ENCODE measurements around the gene FH. TPM values are rescaled to one million over a fixed set of nuclear protein-coding genes. Genes with fewer than 3 reads are reported as not detected.

The FH gene
- total and polyA plus RNA-seq, 2 of the 13 experiments (the other 11 are each of a cell fraction or from before 2014, with no cell fraction given): 39.2 to 152 TPM

DNA sequence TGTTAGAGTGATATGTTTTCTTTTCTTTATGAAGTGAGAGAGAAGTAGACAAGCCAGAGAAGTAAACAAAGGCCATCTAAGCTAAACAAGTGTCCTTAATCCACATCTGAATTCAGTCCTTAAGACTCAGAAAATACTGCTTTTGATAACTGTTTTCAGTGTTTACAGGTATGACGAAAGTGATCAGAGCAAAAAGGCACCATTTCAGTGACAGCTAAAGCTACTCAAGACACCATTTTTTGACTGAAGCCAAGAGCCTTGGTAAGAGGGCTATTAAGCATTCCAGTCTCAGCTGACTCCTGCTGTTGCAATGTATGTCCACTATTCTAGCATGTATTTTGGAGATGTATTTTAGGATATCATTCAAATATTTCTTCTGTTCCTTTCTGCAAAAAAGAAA, 16.7 kb upstream of the FH start:
- Histone ChIP-seq H4K20me1 (ENCODE audit: insufficient read depth, low read length) (no peaks in the 10 kb centered on the region), H2AFZ (ENCODE audit: low read length) (no peak overlapping the region), H3K4me1 (ENCODE audit: insufficient read depth, low read length) (no peaks in the 10 kb centered on the region), H3K4me2 (ENCODE audit: low read depth, low read length) (no peak overlapping the region), H3K4me3 (replicated peaks in 1 of 3; ENCODE audit: insufficient read depth in 1 of 3, low read depth in 2 of 3, low read length in 3 of 3) (no peak overlapping the region), H3K27ac (ENCODE audit: extremely low read length, insufficient read depth, low read length) (no peak overlapping the region), H3K79me2 (ENCODE audit: insufficient read depth, low read length) (no peaks in the 10 kb centered on the region), H3K27me3 (ENCODE audit: control insufficient read depth in 1 of 2, insufficient read depth in 2 of 2, low read length in 2 of 2) (no peaks in the 10 kb centered on the region), H3K36me3 (replicated peaks in 1 of 2; ENCODE audit: control insufficient read depth in 1 of 2, insufficient read depth in 2 of 2, low read length in 2 of 2) (no peaks in the 10 kb centered on the region), H3K9ac (ENCODE audit: insufficient read depth, low read depth, low read length) (no peak overlapping the region), H3K9me3 (ENCODE audit: low read length) (no peaks in the 10 kb centered on the region)
- intact Hi-C loops (cut with micrococcal nuclease; ENCODE audit: unreplicated experiment) (no loop called here), in situ Hi-C loops (cut with HindIII; ENCODE audit: extremely low pct_ligation_motif_present, low pct_unique_long_range_greater_than_20kb) (loop anchor here (25.0 kb wide), 1 partner anchor 451 kb away; the partner anchor contains the start of gene MAP1LC3C)
- no peak for ATAC-seq
- POLR2A ChIA-PET: no interaction called here
- DNase-seq (ENCODE audit: low spot score): no peak
- 64% methylated on average over 1 of the region's 1 CpG for WGBS (ENCODE audit: low lambda C conversion rate)
- CTCF ChIA-PET (ENCODE audit: low intra/inter-chr PET ratio, low total read pairs): no interaction called here
- BruUV-seq (replicated peaks): no TSS peak
- FAIRE-seq: no peak
- TF ChIP-seq SRY (CRISPR knock-in tag; IDR thresholded peaks at IDR 0.05): no peak
- TF ChIP-seq ETV5 (CRISPR knock-in tag; IDR thresholded peaks at IDR 0.05; ENCODE audit: borderline replicate concordance): no peak
- TF ChIP-seq, protein P1, sequence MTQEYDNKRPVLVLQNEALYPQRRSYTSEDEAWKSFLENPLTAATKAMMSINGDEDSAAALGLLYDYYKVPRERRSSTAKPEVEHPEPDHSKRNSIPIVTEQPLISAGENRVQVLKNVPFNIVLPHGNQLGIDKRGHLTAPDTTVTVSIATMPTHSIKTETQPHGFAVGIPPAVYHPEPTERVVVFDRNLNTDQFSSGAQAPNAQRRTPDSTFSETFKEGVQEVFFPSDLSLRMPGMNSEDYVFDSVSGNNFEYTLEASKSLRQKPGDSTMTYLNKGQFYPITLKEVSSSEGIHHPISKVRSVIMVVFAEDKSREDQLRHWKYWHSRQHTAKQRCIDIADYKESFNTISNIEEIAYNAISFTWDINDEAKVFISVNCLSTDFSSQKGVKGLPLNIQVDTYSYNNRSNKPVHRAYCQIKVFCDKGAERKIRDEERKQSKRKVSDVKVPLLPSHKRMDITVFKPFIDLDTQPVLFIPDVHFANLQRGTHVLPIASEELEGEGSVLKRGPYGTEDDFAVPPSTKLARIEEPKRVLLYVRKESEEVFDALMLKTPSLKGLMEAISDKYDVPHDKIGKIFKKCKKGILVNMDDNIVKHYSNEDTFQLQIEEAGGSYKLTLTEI (CRISPR knock-in tag; conservative IDR thresholded peaks at IDR 0.05): no peak
- no peak for TF ChIP-seq ZNF44 (CRISPR knock-in tag; IDR thresholded peaks at IDR 0.05)
- no peak for TF ChIP-seq RXRA (CRISPR knock-in tag; IDR thresholded peaks at IDR 0.05)
- TF ChIP-seq, protein P2, sequence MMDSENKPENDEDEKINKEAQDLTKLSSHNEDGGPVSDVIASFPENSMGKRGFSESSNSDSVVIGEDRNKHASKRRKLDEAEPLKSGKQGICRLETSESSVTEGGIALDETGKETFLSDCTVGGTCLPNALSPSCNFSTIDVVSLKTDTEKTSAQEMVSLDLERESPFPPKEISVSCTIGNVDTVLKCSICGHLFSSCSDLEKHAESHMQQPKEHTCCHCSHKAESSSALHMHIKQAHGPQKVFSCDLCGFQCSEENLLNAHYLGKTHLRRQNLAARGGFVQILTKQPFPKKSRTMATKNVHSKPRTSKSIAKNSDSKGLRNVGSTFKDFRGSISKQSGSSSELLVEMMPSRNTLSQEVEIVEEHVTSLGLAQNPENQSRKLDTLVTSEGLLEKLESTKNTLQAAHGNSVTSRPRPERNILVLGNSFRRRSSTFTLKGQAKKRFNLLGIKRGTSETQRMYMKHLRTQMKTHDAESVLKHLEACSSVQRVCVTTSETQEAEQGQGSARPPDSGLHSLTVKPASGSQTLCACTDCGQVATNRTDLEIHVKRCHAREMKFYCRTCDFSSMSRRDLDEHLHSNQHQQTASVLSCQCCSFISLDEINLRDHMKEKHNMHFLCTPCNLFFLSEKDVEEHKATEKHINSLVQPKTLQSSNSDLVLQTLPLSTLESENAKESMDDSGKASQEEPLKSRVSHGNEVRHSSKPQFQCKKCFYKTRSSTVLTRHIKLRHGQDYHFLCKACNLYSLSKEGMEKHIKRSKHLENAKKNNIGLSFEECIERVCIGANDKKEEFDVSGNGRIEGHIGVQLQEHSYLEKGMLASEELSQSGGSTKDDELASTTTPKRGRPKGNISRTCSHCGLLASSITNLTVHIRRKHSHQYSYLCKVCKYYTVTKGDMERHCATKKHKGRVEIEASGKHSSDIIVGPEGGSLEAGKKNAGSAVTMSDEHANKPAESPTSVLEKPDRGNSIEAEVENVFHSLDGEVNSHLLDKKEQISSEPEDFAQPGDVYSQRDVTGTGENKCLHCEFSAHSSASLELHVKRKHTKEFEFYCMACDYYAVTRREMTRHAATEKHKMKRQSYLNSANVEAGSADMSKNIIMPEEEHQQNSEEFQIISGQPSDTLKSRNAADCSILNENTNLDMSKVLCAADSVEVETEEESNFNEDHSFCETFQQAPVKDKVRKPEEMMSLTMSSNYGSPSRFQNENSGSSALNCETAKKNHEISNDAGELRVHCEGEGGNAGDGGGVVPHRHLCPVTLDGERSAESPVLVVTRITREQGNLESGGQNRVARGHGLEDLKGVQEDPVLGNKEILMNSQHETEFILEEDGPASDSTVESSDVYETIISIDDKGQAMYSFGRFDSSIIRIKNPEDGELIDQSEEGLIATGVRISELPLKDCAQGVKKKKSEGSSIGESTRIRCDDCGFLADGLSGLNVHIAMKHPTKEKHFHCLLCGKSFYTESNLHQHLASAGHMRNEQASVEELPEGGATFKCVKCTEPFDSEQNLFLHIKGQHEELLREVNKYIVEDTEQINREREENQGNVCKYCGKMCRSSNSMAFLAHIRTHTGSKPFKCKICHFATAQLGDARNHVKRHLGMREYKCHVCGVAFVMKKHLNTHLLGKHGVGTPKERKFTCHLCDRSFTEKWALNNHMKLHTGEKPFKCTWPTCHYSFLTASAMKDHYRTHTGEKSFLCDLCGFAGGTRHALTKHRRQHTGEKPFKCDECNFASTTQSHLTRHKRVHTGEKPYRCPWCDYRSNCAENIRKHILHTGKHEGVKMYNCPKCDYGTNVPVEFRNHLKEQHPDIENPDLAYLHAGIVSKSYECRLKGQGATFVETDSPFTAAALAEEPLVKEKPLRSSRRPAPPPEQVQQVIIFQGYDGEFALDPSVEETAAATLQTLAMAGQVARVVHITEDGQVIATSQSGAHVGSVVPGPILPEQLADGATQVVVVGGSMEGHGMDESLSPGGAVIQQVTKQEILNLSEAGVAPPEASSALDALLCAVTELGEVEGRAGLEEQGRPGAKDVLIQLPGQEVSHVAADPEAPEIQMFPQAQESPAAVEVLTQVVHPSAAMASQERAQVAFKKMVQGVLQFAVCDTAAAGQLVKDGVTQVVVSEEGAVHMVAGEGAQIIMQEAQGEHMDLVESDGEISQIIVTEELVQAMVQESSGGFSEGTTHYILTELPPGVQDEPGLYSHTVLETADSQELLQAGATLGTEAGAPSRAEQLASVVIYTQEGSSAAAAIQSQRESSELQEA (CRISPR knock-in tag; IDR thresholded peaks at IDR 0.05; ENCODE audit: not compliant biosample characterization): no peak
- TF ChIP-seq FOXA3 (CRISPR knock-in tag; IDR thresholded peaks at IDR 0.05): no peak
- TF ChIP-seq THYN1 (CRISPR knock-in tag; IDR thresholded peaks at IDR 0.05; ENCODE audit: borderline replicate concordance, low read depth): no peak
- no peak for TF ChIP-seq DNMT1 (CRISPR knock-in tag; IDR thresholded peaks at IDR 0.05)
- no peak for TF ChIP-seq GLI4 (CRISPR knock-in tag; IDR thresholded peaks at IDR 0.05; ENCODE audit: borderline replicate concordance)
- TF ChIP-seq TAF15 (IDR thresholded peaks at IDR 0.05; ENCODE audit: low read depth, low read length, poor library complexity, severe bottlenecking): no peak
- TF ChIP-seq, protein P3, sequence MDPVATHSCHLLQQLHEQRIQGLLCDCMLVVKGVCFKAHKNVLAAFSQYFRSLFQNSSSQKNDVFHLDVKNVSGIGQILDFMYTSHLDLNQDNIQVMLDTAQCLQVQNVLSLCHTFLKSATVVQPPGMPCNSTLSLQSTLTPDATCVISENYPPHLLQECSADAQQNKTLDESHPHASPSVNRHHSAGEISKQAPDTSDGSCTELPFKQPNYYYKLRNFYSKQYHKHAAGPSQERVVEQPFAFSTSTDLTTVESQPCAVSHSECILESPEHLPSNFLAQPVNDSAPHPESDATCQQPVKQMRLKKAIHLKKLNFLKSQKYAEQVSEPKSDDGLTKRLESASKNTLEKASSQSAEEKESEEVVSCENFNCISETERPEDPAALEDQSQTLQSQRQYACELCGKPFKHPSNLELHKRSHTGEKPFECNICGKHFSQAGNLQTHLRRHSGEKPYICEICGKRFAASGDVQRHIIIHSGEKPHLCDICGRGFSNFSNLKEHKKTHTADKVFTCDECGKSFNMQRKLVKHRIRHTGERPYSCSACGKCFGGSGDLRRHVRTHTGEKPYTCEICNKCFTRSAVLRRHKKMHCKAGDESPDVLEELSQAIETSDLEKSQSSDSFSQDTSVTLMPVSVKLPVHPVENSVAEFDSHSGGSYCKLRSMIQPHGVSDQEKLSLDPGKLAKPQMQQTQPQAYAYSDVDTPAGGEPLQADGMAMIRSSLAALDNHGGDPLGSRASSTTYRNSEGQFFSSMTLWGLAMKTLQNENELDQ (CRISPR knock-in tag; IDR thresholded peaks at IDR 0.05; ENCODE audit: borderline replicate concordance): no peak
